ENCODE data around the gene HCN2.

DNA sequence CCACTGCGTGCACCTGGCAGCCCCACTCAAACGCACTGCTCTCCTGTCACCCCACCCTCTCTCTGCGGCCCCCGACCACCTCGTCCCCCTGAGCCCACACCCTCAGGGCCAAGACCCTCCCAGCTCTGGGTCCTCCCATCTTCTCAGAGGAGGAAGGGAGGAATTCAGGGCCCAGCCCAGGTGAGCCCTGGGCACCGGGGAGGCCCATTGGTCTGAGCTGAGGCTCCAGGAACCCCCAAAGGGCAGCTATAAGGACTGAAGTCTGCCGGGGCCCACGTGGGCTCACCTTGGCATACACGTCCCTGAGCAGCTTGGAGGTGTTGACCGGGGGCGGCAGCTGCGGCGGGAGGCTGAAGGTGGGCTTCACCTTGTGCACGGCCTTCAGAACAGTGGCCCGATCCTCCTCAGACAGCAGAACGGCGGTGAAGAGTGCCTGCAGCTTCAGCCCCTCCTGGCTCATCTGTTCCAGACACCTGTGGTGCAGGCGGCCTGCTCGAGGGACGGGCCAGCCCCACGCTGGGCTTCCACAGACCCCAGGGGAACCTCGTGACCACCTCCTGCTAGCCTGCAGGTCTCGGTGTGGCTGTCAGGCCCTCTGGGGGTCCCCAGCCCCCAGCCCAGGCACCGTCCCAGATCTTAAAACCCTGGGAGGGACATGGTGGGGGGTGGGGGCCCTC is 34.9 kb downstream of the HCN2 start:
- TF ChIP-seq, protein P1, sequence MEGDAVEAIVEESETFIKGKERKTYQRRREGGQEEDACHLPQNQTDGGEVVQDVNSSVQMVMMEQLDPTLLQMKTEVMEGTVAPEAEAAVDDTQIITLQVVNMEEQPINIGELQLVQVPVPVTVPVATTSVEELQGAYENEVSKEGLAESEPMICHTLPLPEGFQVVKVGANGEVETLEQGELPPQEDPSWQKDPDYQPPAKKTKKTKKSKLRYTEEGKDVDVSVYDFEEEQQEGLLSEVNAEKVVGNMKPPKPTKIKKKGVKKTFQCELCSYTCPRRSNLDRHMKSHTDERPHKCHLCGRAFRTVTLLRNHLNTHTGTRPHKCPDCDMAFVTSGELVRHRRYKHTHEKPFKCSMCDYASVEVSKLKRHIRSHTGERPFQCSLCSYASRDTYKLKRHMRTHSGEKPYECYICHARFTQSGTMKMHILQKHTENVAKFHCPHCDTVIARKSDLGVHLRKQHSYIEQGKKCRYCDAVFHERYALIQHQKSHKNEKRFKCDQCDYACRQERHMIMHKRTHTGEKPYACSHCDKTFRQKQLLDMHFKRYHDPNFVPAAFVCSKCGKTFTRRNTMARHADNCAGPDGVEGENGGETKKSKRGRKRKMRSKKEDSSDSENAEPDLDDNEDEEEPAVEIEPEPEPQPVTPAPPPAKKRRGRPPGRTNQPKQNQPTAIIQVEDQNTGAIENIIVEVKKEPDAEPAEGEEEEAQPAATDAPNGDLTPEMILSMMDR (conservative IDR thresholded peaks at IDR 0.05 in 1 of 2, IDR thresholded peaks at IDR 0.05 in 1 of 2; ENCODE audit: extremely low read depth in 1 of 2, insufficient read depth in 1 of 2, low read depth in 1 of 2, low read length in 2 of 2) = no peak
- no peak for TF ChIP-seq EZH2 (IDR thresholded peaks at IDR 0.05; ENCODE audit: borderline replicate concordance, low read length)
